Fibroblast of lung (primary cell): ENCODE data around the gene DAPK1.

Experiments
- EZH2 ChIP-seq: IDR thresholded peaks from 2 replicates; pipeline ENCODE4 v1.5.1; 2012; ENCODE audit warnings: low read length, control low read depth, mild to moderate bottlenecking; ENCODE audit errors: missing control alignments
- TF ChIP-seq, protein P1 (sequence below), 2 donors: IDR thresholded peaks in 1 of 2; conservative IDR thresholded peaks in 1 of 2; 1 replicate in 1 of 2; 2 replicates in 1 of 2; pipeline ENCODE4 v1.5.1; 2011 to 2012; ENCODE audit warnings: low read length in 2 of 2, control low read depth in 1 of 2, inconsistent platforms in 1 of 2, low read depth in 1 of 2, mild to moderate bottlenecking in 1 of 2

DNA sequence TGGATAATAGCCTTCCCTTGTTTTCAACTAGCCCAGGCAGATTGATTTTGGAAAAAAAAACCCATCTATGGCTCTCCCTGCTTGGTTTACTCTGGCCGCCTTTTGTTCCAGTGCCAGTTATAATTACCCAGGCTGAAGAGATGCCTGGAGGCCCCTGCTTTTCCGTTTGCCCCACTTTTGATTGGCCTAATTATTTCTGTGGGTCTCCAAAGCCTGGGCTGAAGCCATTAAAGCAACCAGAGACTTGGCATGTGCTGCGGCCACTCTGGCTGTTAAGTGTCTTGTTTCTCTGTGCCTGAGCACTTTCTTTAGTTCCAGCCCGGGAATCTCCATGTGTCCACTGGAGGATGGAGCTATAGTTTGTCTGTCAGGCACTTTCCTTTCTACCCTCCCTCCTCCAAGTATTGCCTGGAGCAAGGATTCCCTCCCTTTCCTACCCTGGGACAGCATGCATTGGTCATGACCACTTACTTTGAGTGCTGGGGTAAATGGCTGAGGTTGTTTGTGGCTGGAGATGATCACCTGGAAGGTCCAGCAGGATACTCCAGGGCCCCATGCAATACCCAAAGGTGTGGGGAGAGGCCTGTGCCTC is 123.2 kb downstream of the DAPK1 start:
- TF ChIP-seq, protein P1, sequence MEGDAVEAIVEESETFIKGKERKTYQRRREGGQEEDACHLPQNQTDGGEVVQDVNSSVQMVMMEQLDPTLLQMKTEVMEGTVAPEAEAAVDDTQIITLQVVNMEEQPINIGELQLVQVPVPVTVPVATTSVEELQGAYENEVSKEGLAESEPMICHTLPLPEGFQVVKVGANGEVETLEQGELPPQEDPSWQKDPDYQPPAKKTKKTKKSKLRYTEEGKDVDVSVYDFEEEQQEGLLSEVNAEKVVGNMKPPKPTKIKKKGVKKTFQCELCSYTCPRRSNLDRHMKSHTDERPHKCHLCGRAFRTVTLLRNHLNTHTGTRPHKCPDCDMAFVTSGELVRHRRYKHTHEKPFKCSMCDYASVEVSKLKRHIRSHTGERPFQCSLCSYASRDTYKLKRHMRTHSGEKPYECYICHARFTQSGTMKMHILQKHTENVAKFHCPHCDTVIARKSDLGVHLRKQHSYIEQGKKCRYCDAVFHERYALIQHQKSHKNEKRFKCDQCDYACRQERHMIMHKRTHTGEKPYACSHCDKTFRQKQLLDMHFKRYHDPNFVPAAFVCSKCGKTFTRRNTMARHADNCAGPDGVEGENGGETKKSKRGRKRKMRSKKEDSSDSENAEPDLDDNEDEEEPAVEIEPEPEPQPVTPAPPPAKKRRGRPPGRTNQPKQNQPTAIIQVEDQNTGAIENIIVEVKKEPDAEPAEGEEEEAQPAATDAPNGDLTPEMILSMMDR (conservative IDR thresholded peaks at IDR 0.05 in 1 of 2, IDR thresholded peaks at IDR 0.05 in 1 of 2; ENCODE audit: low read depth in 1 of 2, low read length in 2 of 2) = no peak
- TF ChIP-seq EZH2 = no peak
